Suprapubic skin (tissue), 4 donors: ENCODE data around the gene VANGL2.

Source experiments
- EP300 ChIP-seq: sonication (generic); formaldehyde crosslinking; IDR thresholded peaks from one replicate; pipeline ENCODE4 v1.6.1; 2017; ENCODE audit warnings: antibody characterized with exemption
- POLR2A ChIP-seq, 2 donors: fragments of 450-650 bp; IDR thresholded peaks; one replicate each; pipeline ENCODE4 v1.6.1; 2017; ENCODE audit warnings: antibody characterized with exemption in 2 of 2, mild to moderate bottlenecking in 2 of 2, moderate library complexity in 2 of 2
- POLR2AphosphoS5 ChIP-seq, 3 donors: sonication (generic); formaldehyde crosslinking; IDR thresholded peaks; one replicate each; pipeline ENCODE4 v1.6.1; 2017; ENCODE audit warnings: antibody characterized with exemption in 3 of 3
- TF ChIP-seq, protein P1 (sequence below), 2 donors: fragments of 200-600 bp in 1 of 2; fragments of 450-650 bp in 1 of 2; sonication (generic) in 1 of 2; IDR thresholded peaks; one replicate each; pipeline ENCODE4 v1.5.1; 2016 to 2019; ENCODE audit warnings: antibody characterized with exemption in 2 of 2, mild to moderate bottlenecking in 1 of 2, moderate library complexity in 1 of 2

DNA sequence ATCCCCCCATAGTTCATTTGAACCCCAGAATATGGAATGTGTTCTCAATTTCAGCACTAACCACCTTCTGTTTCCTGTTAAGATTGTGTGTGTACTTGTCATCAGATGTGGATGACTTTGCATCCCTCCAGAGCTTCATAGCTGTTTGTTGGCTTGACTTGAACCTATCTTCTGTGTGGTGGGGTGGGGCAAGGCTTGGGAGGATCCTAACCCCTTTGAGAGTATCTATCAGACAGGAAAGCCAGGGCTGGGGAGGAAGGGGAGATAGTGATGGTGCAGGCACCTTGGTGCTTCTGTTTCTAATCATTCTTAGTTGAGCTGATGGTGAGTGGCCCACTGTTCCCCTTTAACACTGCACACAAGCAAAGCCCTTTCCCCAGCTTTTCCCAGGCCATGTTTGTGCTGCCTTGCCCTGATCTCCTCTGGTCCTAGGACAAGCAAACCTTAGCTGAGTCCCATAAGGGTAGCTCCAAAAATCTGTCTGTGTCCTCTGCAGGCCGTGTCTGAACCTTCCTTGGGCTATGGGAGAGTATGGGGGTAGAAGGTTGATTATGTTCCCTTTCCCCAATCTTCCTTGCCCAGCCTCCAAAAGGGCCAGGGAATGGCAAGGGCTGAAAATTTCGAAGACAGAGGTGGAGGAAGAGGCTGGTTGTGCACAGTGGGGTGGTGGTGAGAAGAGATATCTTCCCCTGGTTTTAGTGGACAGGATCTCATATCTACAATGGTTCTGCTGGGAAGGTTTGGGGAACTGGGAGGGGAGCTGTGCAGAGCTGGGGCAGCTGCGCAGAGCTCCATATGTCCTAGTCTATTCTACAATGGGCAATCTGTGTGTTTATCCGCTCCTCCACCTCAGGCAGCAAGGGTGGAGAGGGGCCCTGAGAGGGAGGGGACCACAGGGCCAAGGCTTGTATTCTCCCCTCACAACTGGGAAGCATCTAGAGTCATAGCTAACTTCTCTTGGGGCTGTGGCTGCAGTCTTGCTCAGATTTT lies 32.1 kb upstream of the VANGL2 start:
- TF ChIP-seq, protein P1, sequence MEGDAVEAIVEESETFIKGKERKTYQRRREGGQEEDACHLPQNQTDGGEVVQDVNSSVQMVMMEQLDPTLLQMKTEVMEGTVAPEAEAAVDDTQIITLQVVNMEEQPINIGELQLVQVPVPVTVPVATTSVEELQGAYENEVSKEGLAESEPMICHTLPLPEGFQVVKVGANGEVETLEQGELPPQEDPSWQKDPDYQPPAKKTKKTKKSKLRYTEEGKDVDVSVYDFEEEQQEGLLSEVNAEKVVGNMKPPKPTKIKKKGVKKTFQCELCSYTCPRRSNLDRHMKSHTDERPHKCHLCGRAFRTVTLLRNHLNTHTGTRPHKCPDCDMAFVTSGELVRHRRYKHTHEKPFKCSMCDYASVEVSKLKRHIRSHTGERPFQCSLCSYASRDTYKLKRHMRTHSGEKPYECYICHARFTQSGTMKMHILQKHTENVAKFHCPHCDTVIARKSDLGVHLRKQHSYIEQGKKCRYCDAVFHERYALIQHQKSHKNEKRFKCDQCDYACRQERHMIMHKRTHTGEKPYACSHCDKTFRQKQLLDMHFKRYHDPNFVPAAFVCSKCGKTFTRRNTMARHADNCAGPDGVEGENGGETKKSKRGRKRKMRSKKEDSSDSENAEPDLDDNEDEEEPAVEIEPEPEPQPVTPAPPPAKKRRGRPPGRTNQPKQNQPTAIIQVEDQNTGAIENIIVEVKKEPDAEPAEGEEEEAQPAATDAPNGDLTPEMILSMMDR (IDR thresholded peaks at IDR 0.05): no peak
- TF ChIP-seq POLR2A (IDR thresholded peaks at IDR 0.05) (no peak), POLR2AphosphoS5 (IDR thresholded peaks at IDR 0.05) (no peak), EP300 (no peak)
